CD14-positive monocyte (primary cell): ENCODE data around the gene PDPN. TPM values are rescaled to one million over a fixed set of nuclear protein-coding genes. Genes with fewer than 3 reads are reported as not detected.

Source experiments
- DNase-seq, 3 donors: peaks; one replicate each; pipeline ENCODE4 v3.0.0-alpha.2; 2011 to 2022
- H2AFZ ChIP-seq: 2 replicates; pipeline ENCODE4 v1.6.0; 2012; ENCODE audit warnings: mild to moderate bottlenecking, low read depth, low read length, inconsistent platforms; ENCODE audit not compliant: insufficient read depth, poor library complexity, severe bottlenecking
- H3K27ac ChIP-seq, 2 donors: 1 replicate in 1 of 2; 2 replicates in 1 of 2; pipeline ENCODE4 v1.5.1; 2012 to 2013; ENCODE audit warnings: low read length in 2 of 2, control low read depth in 1 of 2, inconsistent platforms in 1 of 2, low read depth in 1 of 2, mild to moderate bottlenecking in 1 of 2
- H3K27me3 ChIP-seq, 2 donors: one replicate each; pipeline versions ENCODE4 v1.6.0 to v1.6.1; 2011 to 2013; ENCODE audit warnings: low read length in 2 of 2; ENCODE audit not compliant: control insufficient read depth in 2 of 2, insufficient read depth in 2 of 2
- H3K36me3 ChIP-seq, 2 donors: replicated peaks in 1 of 2; 1 replicate in 1 of 2; 2 replicates in 1 of 2; pipeline versions ENCODE4 v1.5.1 to v1.6.1; 2012 to 2013; ENCODE audit warnings: low read length in 2 of 2, control low read depth in 1 of 2, inconsistent platforms in 1 of 2, mild to moderate bottlenecking in 1 of 2; ENCODE audit not compliant: insufficient read depth in 2 of 2, control insufficient read depth in 1 of 2
- H3K4me1 ChIP-seq, 2 donors: 1 replicate in 1 of 2; 2 replicates in 1 of 2; pipeline versions ENCODE4 v1.5.1 to v1.6.1; 2012 to 2013; ENCODE audit warnings: low read length in 2 of 2, control low read depth in 1 of 2, inconsistent platforms in 1 of 2, mild to moderate bottlenecking in 1 of 2, moderate library complexity in 1 of 2; ENCODE audit not compliant: insufficient read depth in 2 of 2, control insufficient read depth in 1 of 2
- H3K4me2 ChIP-seq: replicated peaks from 2 replicates; pipeline ENCODE3; 2012; ENCODE audit warnings: low read length, moderate library complexity, mild to moderate bottlenecking; ENCODE audit not compliant: poor library complexity, severe bottlenecking; ENCODE audit errors: extremely low read depth
- H3K4me3 ChIP-seq, 3 experiments: fragments of 200-600 bp in 1 of 3; sonication (generic) in 1 of 3; replicated peaks in 1 of 3; 1 replicate in 2 of 3; 2 replicates in 1 of 3; pipeline ENCODE4 v1.5.1; 2011 to 2013; ENCODE audit warnings: low read length in 3 of 3, mild to moderate bottlenecking in 3 of 3, control low read depth in 2 of 3, low read depth in 2 of 3, inconsistent platforms in 1 of 3, moderate library complexity in 1 of 3
- H3K79me2 ChIP-seq: 2 replicates; pipeline ENCODE4 v1.6.0; 2012; ENCODE audit warnings: mild to moderate bottlenecking, control low read depth, inconsistent platforms, low read length, moderate library complexity; ENCODE audit not compliant: insufficient read depth
- H3K9ac ChIP-seq: 2 replicates; pipeline ENCODE4 v1.6.0; 2017; ENCODE audit warnings: low read length, mild to moderate bottlenecking; ENCODE audit not compliant: insufficient read depth, poor library complexity, severe bottlenecking
- H3K9me3 ChIP-seq, 2 donors: replicated peaks in 1 of 2; 1 replicate in 1 of 2; 2 replicates in 1 of 2; pipeline versions ENCODE4 v1.5.1 to v1.6.1; 2012 to 2013; ENCODE audit warnings: low read length in 2 of 2, control low read depth in 1 of 2; ENCODE audit not compliant: control insufficient read depth in 1 of 2, insufficient read depth in 1 of 2
- H4K20me1 ChIP-seq: 2 replicates; pipeline ENCODE4 v1.6.0; 2012; ENCODE audit warnings: mild to moderate bottlenecking, low read length, control low read depth, moderate library complexity; ENCODE audit not compliant: insufficient read depth
- H3K27ac Mint-ChIP-seq, 7 donors: one replicate each; pipeline ENCODE4 v1.8.0; 2020; ENCODE audit warnings: mild to moderate bottlenecking in 7 of 7, mixed read lengths in 7 of 7, moderate library complexity in 6 of 7, inconsistent platforms in 2 of 7
- H3K27me3 Mint-ChIP-seq, 3 donors: one replicate each; pipeline ENCODE4 v1.8.0; 2021 to 2022; ENCODE audit warnings: low read depth in 3 of 3, mild to moderate bottlenecking in 3 of 3, mixed read lengths in 3 of 3, moderate library complexity in 3 of 3, inconsistent platforms in 1 of 3
- H3K36me3 Mint-ChIP-seq, 2 donors: one replicate each; pipeline ENCODE4 v1.8.0; 2020; ENCODE audit warnings: mixed read lengths in 2 of 2, inconsistent platforms in 1 of 2, mild to moderate bottlenecking in 1 of 2
- H3K4me1 Mint-ChIP-seq: one replicate; pipeline ENCODE4 v1.8.0; 2020; ENCODE audit warnings: mild to moderate bottlenecking, mixed read lengths
- H3K4me3 Mint-ChIP-seq, 2 donors: one replicate each; pipeline ENCODE4 v1.8.0; 2020; ENCODE audit warnings: mild to moderate bottlenecking in 2 of 2, mixed read lengths in 2 of 2, moderate library complexity in 1 of 2
- H3K9me3 Mint-ChIP-seq, 7 donors: one replicate each; pipeline ENCODE4 v1.8.0; 2020 to 2022; ENCODE audit warnings: mixed read lengths in 7 of 7, mild to moderate bottlenecking in 6 of 7, moderate library complexity in 6 of 7, inconsistent platforms in 2 of 7
- CTCF ChIP-seq: fragments of 200-600 bp; IDR thresholded peaks from one replicate; pipeline ENCODE4 v1.8.0; 2022; ENCODE audit warnings: antibody characterized with exemption, mild to moderate bottlenecking
- WGBS: methylation state at CpG from one replicate; pipeline ENCODE4 v1.1.5; 2013; ENCODE audit warnings: missing lambda C conversion rate; ENCODE audit not compliant: insufficient coverage; 5-methylcytosine and 5-hydroxymethylcytosine counted together
- intact Hi-C, 2 donors: fragments of 100-400 bp; cut with micrococcal nuclease; formaldehyde crosslinking; loops; one replicate each; pipeline versions ENCODE4 v1.15.0 to v1.15.1; 2023
- polyA plus RNA-seq, 3 donors: library from polyadenylated mRNA; depleted of rRNA in 1 of 3; unstranded in 2 of 3; stranded (reverse) in 1 of 3; fragments of 300-500 nt in 2 of 3; fragments of >200 nt in 1 of 3; fragmentation: Illumina TruSeq in 2 of 3; gene quantifications; 1 replicate in 2 of 3; 2 replicates in 1 of 3; pipeline ENCODE4 v1.2.3, GENCODE V29; 2012 to 2021

PDPN gene
- polyA plus RNA-seq, 3 donors: not detected

- peaks cover 23 to 38% (median 34%) of the 10 kb centered on the region in 3 donors for H3K27me3 Mint-ChIP-seq
Observed at GRCh38 chr1:13576926-13577325, 6.7 kb upstream of the PDPN start.

DNA sequence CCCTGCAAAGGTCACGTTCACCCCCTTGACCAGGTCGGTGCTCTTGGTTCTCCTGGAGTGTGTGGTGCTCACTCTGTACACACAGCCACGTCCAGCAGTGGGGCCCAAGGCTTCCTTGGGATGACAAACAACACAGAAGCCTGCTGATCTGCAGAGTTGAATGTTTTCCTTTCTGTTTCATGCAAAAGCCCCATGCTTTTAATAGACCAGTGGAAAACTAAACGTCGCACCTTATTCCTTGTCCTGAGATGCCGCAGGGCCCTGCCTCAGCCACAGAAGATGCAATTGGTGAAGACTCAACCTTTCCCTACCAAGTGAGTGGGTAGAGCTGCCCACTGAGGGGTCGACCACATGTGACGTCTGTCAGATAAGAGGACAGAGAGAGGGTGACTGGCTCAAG, 5.8 kb upstream of the PDPN start:
- H3K4me1 Mint-ChIP-seq: no peaks in the 10 kb centered on the region
- DNase-seq: no peak
- H3K27ac ChIP-seq: no peak overlapping the region
- no peak overlapping the region for H3K4me3 ChIP-seq
- peaks cover 18 to 31% of the 10 kb centered on the region in 2 donors for H3K27me3 ChIP-seq
- H3K4me1 ChIP-seq: no peaks in the 10 kb centered on the region
- H3K9me3 Mint-ChIP-seq: peaks cover 0 to 4% (median 2%) of the 10 kb centered on the region in 7 donors
- H2AFZ ChIP-seq: no peak overlapping the region
- no peak for TF ChIP-seq CTCF
- H3K27ac Mint-ChIP-seq: no peak overlapping the region
- peak overlapping the region in 1 of 2 donors; percentile 37 for H3K4me3 Mint-ChIP-seq
- no peaks in the 10 kb centered on the region for H3K36me3 ChIP-seq
- no peak overlapping the region for H3K9ac ChIP-seq
- peaks cover 31 to 44% (median 41%) of the 10 kb centered on the region in 3 donors for H3K27me3 Mint-ChIP-seq
- H3K4me2 ChIP-seq: no peak overlapping the region
- H3K79me2 ChIP-seq: no peaks in the 10 kb centered on the region
- intact Hi-C loops: no loop called here
- no peaks in the 10 kb centered on the region for H4K20me1 ChIP-seq
- 68% methylated on average over 5 of the region's 8 CpGs for WGBS
- peaks cover 0 to 14% of the 10 kb centered on the region in 2 donors for H3K9me3 ChIP-seq
- H3K36me3 Mint-ChIP-seq: no peaks in the 10 kb centered on the region

More at GRCh38 chr1:13576926-13577325, 6.7 kb upstream of the PDPN start:
- Mint-ChIP-seq H3K27ac (no peak overlapping the region), H3K4me1 (no peaks in the 10 kb centered on the region), H3K36me3 (no peaks in the 10 kb centered on the region), H3K4me3 (no peak overlapping the region), H3K9me3 (peaks cover 0 to 4% (median 2%) of the 10 kb centered on the region in 7 donors)
- Histone ChIP-seq H3K79me2 (no peaks in the 10 kb centered on the region), H2AFZ (no peak overlapping the region), H3K9me3 (peaks cover 0 to 6% of the 10 kb centered on the region in 2 donors), H3K4me2 (no peak overlapping the region), H3K27me3 (peaks cover 8 to 22% of the 10 kb centered on the region in 2 donors), H4K20me1 (no peaks in the 10 kb centered on the region), H3K36me3 (no peaks in the 10 kb centered on the region), H3K9ac (no peak overlapping the region), H3K4me3 (no peak overlapping the region), H3K27ac (no peak overlapping the region), H3K4me1 (no peaks in the 10 kb centered on the region)
- no peak for TF ChIP-seq CTCF
- DNase-seq: no peak
- 90% methylated on average over 6 of the region's 11 CpGs for WGBS
- intact Hi-C loops: no loop called here
